Neural progenitor cell (in vitro differentiated cells): Measurements from ENCODE around the gene CDCA4.

Experiments used
- EZH2 ChIP-seq: fragments of 200-600 bp; sonication (generic); IDR thresholded peaks from 2 replicates; pipeline ENCODE4 v1.6.1; 2017; ENCODE audit warnings: antibody characterized with exemption, mild to moderate bottlenecking, moderate library complexity
- EZH2phosphoT487 ChIP-seq: fragments of 200-600 bp; sonication (generic); IDR thresholded peaks from 2 replicates; pipeline ENCODE4 v1.6.1; 2017; ENCODE audit warnings: antibody characterized with exemption
- TF ChIP-seq, protein P1 (sequence below): fragments of 200-600 bp; sonication (generic); IDR thresholded peaks from 2 replicates; pipeline ENCODE4 v1.5.1; 2017; ENCODE audit warnings: antibody characterized with exemption, mild to moderate bottlenecking

DNA sequence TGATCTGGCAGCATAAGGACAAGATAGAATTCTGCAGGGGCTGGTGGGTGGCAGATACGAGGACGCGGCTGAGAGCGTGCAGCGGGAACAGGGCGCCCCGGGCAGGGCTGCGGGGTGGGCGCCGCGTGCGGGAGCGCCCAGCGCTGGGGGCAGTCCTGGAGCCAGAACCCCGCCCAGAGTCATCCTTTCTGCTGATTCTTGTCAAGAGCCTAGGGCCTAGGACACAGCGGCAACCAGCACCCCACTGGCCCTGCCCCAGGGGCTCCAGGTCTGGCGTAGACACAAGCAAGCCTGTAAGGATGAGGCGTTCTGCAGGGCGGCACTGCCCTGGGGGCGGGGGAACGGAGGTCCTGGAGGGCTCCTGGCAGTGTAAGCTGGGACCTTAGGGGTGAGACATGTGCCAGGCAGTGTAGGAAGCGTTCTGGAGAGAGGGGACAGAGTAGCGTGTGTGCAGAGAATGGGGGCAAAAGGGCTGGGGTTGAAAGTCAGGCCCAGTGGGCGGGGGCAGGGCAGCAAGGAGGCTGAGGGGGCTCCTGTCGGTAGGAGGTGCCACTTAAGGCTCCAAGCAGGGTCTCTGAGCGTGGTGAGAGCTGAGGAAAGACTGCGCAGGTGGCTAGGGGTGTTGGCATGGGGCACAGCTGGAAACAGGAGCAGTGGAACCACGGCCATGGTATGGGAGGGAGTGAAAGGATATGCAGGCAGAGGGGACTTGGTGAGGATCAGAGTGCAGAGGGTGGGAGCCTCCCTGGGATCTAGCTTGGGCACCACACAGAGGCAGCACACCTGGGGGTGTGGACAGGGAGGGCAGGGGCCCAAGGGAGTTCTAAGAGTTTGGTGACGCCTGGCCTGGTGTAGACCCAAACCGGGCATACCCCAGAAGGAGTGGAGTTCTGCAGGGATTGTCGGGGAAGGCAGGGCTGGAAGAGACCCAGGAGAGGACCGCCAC, 41.9 kb downstream of the CDCA4 start:
- TF ChIP-seq, protein P1, sequence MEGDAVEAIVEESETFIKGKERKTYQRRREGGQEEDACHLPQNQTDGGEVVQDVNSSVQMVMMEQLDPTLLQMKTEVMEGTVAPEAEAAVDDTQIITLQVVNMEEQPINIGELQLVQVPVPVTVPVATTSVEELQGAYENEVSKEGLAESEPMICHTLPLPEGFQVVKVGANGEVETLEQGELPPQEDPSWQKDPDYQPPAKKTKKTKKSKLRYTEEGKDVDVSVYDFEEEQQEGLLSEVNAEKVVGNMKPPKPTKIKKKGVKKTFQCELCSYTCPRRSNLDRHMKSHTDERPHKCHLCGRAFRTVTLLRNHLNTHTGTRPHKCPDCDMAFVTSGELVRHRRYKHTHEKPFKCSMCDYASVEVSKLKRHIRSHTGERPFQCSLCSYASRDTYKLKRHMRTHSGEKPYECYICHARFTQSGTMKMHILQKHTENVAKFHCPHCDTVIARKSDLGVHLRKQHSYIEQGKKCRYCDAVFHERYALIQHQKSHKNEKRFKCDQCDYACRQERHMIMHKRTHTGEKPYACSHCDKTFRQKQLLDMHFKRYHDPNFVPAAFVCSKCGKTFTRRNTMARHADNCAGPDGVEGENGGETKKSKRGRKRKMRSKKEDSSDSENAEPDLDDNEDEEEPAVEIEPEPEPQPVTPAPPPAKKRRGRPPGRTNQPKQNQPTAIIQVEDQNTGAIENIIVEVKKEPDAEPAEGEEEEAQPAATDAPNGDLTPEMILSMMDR = no peak
- TF ChIP-seq EZH2phosphoT487 = no peak
- TF ChIP-seq EZH2 = no peak
